Fibroblast of skin of left quadriceps (primary cell): ENCODE measurements around the gene WFDC11.
"Not testable (repeated sequence)": the region's sequence is repeated elsewhere in the genome, so short reads cannot be mapped to it uniquely, and the experiment has no call there.

Experiments
- DNase-seq, 2 experiments: peaks; one replicate each; pipeline ENCODE4 v3.0.0-alpha.2; 2013; ENCODE audit warnings: low read depth in 2 of 2

The WFDC11 gene

DNA sequence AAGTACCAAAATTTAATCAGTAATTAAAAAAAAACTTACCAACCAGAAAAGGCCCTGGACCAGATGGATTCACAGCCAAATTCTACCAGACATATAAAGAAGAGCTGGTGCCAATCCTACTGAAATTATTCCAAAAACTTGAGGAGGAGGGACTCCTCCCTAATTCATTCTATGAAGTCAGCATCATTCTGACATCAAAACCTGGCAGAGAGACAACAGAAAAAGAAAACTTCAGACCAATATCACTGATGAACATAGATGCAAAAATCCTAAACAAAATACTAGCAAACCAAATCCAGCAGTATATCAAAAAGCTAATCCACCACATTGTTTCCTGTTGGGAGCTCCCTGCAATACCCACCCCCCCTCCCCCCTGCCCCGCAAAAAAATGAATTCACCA lies at the start of gene WFDC11:
Gene WFDC11 (minus strand): TSS at position 101 of the 400 bp plus-strand sequence. CDS start 19,639 bp downstream, outside the sequence.
- DNase-seq = no peak

DNA sequence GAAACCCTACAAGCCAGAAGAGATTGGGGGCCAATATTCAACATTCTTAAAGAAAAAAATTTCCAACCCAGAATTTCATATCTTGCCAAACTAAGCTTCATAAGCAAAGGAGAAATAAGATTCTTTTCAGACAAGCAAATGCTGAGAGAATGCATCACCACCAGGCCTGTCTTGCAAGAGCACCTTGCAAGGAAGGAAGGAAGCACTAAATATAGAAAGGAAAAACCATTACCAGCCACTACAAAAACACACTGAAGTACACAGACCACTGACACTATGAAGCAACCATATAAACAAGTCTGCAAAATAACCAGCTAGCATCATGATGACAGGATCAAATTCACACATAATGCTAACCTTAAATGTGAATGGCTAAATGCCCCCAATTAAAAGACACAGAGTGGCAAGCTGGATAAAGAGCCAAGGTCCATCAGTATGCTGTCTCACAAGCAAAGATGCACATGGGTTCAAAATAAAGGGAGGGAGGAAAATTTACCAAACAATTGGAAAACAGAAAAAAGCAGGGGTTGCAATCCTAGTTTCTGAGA lies 46.2 kb upstream of the WFDC11 start:
- DNase-seq = not testable (repeated sequence)

GRCh38 chr20:45704969-45705637 lies 35.1 kb upstream of the WFDC11 start, which contains the start of gene WFDC10B:
Gene WFDC10B (minus strand): TSS chr20:45705019. CDS start chr20:45685992, 19,027 bp downstream.
- DNase-seq = no peak

- DNase-seq = no peak
Measured at GRCh38 chr20:45701873-45702272, 31.8 kb upstream of the WFDC11 start, which contains the start of gene WFDC13. Gene WFDC13 (plus strand): TSS chr20:45702038. CDS start chr20:45702124, 86 bp downstream.

- no peak for DNase-seq
Measured at GRCh38 chr20:45701104-45701503, 31.1 kb upstream of the WFDC11 start.

- no peak for DNase-seq
Measured at GRCh38 chr20:45695496-45695895, 25.5 kb upstream of the WFDC11 start.

- not testable (repeated sequence) for DNase-seq
Measured at GRCh38 chr20:45693346-45693745, 23.3 kb upstream of the WFDC11 start.

GRCh38 chr20:45685896-45686295 lies 15.9 kb upstream of the WFDC11 start:
- no peak for DNase-seq

DNA sequence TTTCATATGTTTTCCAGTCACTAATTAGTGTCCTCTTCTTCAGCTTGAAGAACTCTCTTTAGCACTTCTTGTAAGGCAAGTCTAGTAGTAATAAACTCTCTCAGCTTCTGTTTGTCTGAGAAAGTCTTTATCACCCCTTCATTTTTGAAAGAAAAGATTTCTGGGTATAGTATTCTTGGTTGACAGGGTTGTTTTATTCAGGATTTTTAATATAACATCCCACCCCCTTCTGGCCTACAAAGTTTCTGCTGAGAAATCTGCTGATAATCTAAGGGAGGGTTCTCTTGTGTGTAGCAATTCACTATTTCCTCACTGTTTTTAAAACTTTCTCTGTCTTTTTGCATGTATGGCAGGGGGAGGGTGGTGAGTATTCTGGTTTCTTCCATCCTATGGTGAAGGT lies 9.6 kb upstream of the WFDC11 start:
- DNase-seq = no peak

GRCh38 chr20:45672765-45673164 lies 2.7 kb upstream of the WFDC11 start:
- DNase-seq = no peak

- DNase-seq = not testable (repeated sequence)
Measured at GRCh38 chr20:45657038-45657437, 13.0 kb downstream of the WFDC11 start.

DNA sequence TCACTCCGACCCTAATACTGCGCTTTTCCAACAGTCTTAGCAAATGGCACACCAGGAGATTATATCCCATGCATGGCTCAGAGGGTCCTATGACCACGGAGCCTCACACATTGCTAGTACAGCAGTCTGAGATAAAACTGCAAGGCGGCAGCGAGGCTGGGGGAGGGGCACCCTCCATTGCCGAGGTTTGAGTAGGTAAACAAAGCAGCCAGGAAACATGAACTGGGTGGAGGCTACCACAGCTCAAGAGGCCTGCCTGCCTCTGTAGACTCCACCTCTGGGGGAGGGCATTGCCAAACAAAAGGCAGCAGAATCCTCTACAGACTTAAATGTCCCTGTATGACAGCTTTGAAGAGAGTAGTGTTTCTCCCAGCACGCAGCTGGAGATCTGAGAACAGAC lies 18.3 kb downstream of the WFDC11 start:
- DNase-seq = not testable (repeated sequence)

DNA sequence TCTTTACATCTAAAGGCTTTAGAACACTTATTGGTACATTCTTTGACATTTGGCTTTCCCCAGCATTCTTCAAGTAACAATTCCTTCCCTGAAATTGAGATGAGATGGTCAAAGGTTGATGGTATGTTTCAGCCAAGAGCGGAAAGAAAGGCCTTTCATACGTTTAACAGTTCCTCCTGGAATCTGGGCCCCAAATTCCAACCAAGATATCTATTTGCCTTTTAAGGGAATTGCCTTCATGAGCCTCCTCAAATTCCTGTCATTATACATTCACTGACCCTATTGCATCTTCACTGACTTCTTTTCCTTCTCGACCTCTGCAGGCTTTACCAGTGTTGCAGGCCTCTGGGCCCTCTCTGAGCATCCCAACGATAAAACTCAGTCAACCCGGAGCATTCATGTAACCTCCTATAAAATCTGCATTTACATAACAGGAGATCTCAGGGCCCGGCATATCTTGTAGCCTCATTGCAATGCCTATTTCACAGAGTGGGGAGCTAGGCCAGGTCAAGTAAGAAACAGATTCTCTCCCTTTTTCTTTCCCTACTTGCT lies 20.7 kb downstream of the WFDC11 start:
- DNase-seq = no peak

- DNase-seq = no peak
Measured at GRCh38 chr20:45647441-45648050, 22.5 kb downstream of the WFDC11 start.

GRCh38 chr20:45646875-45647274 lies 23.2 kb downstream of the WFDC11 start:
- DNase-seq = no peak

- not testable (repeated sequence) for DNase-seq
Measured at GRCh38 chr20:45645869-45646268, 24.2 kb downstream of the WFDC11 start.

GRCh38 chr20:45641076-45641475 lies 29.0 kb downstream of the WFDC11 start:
- not testable (repeated sequence) for DNase-seq

DNA sequence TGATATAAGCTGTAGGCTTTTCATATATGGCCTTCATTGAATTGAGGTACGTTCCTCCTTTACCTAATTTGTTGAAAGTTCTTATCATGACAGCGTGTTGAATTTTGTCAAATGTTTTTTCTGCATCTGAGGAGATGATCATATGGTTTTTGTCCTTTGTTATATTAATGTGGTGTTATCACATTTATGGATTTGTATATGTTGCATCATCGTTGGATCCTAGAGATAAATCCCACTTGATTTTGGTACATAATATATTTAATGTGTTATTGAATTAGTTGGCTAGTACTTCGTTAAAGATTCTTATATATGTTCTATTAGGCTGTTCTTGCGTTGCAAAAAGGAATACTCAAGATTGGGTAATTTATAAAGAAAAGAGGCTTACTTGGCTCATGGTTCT lies 30.4 kb downstream of the WFDC11 start:
- DNase-seq = no peak

DNA sequence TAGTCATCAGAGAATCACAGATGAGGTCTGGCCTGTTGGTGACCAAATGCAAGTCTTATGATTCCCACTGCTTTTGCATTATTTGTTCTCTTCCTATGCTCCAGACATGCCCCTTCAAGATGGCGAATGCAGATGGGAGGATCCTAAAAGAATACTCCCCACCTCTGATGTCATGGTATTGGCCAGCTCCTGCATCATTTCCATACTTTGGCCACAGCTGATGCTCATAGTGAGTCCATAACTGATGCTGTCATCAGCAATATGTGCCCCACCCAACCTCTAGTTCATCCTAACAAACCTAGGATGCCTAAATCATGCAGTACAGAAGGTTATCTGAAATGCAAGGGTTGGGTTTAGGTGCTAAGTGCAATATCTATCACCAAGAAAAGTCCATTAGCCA lies 33.5 kb downstream of the WFDC11 start:
- DNase-seq = no peak

DNA sequence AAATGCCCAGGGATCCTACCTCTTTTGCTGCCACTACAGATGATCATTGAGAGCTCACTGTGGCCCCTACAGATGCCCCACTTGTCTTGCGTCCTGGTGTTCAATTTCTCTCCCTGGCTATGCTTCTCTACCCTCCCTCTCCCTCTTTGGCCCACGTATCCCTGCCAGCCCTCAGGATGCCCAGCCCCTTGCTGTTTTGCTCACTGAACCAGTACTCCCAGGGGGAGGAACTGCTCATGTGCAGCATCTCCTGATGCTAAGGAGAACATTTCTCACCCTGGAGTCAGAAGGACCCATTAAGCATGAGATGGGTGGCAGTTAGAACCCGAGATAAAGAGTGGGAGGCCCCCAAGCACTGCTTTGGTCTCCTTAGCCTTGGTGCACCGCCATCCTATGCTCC lies 38.9 kb downstream of the WFDC11 start, which contains the start of gene WFDC9:
Gene WFDC9 (minus strand): TSS at position 101 of the 400 bp plus-strand sequence. CDS start 21,103 bp downstream, outside the sequence.
- DNase-seq = no peak

- no peak for DNase-seq
Measured at GRCh38 chr20:45630371-45630770, 39.7 kb downstream of the WFDC11 start.

GRCh38 chr20:45629496-45630100 lies 40.4 kb downstream of the WFDC11 start, which contains the start of gene WFDC10A:
Gene WFDC10A (plus strand): TSS chr20:45629739. CDS start chr20:45629814, 75 bp downstream.
- peak; percentile 8 to 15 for DNase-seq
